Activated CD8-positive, alpha-beta T cell treated with anti-CD3 and anti-CD28 coated beads for 36 hours (primary cell): ENCODE measurements around the gene OR2H1. TPM values are rescaled to one million over a fixed set of nuclear protein-coding genes. Genes with fewer than 3 reads are reported as not detected.

Experiments used
- ATAC-seq: fragments of 200-7000 bp; cut with Tn5 transposase; one replicate; pipeline ENCODE4 v1.10.0; 2021; ENCODE audit warnings: mild to moderate bottlenecking, moderate library complexity
- CTCF ChIA-PET: fragments of 350-600 bp; sonication (Branson Sonifier 250); formaldehyde crosslinking; loops from one replicate; lab custom pipeline; 2021; ENCODE audit warnings: antibody characterized with exemption; lab: Charles Lee
- POLR2A ChIA-PET: fragments of 350-600 bp; sonication (Branson Sonifier 250); formaldehyde crosslinking; loops from one replicate; lab custom pipeline; 2021; ENCODE audit warnings: antibody characterized with exemption; lab: Charles Lee
- DNase-seq: peaks from one replicate; pipeline ENCODE4 v3.0.0-alpha.2; 2020
- H3K27ac Mint-ChIP-seq: one replicate; pipeline ENCODE4 v1.8.0; 2021; ENCODE audit warnings: mild to moderate bottlenecking, mixed read lengths
- H3K27me3 Mint-ChIP-seq: one replicate; pipeline ENCODE4 v1.8.0; 2021; ENCODE audit warnings: mixed read lengths
- H3K36me3 Mint-ChIP-seq: one replicate; pipeline ENCODE4 v1.8.0; 2021; ENCODE audit warnings: low read depth, mixed read lengths
- H3K4me1 Mint-ChIP-seq: one replicate; pipeline ENCODE4 v1.8.0; 2021; ENCODE audit warnings: low read depth, mixed read lengths
- H3K4me3 Mint-ChIP-seq: one replicate; pipeline ENCODE4 v1.8.0; 2021; ENCODE audit warnings: mild to moderate bottlenecking, moderate library complexity, mixed read lengths
- H3K9me3 Mint-ChIP-seq: one replicate; pipeline ENCODE4 v1.8.0; 2021; ENCODE audit warnings: mixed read lengths
- intact Hi-C: fragments of 100-400 bp; cut with micrococcal nuclease; formaldehyde crosslinking; loops from one replicate; pipeline ENCODE4 v1.10.0; 2022
- total RNA-seq, 2 experiments: library from RNA; stranded (reverse); gene quantifications; one replicate each; pipeline ENCODE4 v1.2.3, GENCODE V29; 2021
- TF ChIP-seq, protein P1 (sequence below): fragments of 200-600 bp; IDR thresholded peaks from one replicate; pipeline ENCODE4 v1.8.0; 2022; ENCODE audit warnings: antibody characterized with exemption, mild to moderate bottlenecking

OR2H1 gene
- total RNA-seq, 2 experiments from 2014 or later = not detected

DNA sequence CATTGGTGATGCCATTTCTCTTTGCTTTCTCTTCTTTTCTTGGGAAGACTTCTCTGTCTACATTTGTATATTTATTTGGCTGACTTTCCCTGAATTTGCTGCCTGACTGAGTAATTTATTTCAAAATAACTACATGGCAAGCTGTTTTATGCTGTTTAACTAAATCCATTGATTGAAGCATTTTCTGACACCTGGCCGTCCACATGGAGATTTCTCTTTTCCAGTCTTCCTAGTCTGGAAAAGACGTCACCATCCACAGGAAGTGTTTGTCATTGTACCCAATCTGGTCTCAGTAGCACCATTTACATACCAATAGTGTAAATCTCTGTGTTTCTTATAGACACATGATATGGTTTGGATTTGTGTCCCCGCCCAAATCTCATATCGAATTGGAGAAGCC lies 40.0 kb downstream of the OR2H1 start:
- Mint-ChIP-seq H3K36me3 (no peaks in the 10 kb centered on the region), H3K4me3 (no peak overlapping the region), H3K9me3 (no peaks in the 10 kb centered on the region), H3K27me3 (peaks cover 12% of the 10 kb centered on the region), H3K4me1 (no peaks in the 10 kb centered on the region), H3K27ac (no peak overlapping the region)
- DNase-seq (no peak), ATAC-seq (no peak)
- intact Hi-C loops = no loop called here
- CTCF ChIA-PET = no interaction called here
- TF ChIP-seq, protein P1, sequence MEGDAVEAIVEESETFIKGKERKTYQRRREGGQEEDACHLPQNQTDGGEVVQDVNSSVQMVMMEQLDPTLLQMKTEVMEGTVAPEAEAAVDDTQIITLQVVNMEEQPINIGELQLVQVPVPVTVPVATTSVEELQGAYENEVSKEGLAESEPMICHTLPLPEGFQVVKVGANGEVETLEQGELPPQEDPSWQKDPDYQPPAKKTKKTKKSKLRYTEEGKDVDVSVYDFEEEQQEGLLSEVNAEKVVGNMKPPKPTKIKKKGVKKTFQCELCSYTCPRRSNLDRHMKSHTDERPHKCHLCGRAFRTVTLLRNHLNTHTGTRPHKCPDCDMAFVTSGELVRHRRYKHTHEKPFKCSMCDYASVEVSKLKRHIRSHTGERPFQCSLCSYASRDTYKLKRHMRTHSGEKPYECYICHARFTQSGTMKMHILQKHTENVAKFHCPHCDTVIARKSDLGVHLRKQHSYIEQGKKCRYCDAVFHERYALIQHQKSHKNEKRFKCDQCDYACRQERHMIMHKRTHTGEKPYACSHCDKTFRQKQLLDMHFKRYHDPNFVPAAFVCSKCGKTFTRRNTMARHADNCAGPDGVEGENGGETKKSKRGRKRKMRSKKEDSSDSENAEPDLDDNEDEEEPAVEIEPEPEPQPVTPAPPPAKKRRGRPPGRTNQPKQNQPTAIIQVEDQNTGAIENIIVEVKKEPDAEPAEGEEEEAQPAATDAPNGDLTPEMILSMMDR = no peak
- POLR2A ChIA-PET = no interaction called here

DNA sequence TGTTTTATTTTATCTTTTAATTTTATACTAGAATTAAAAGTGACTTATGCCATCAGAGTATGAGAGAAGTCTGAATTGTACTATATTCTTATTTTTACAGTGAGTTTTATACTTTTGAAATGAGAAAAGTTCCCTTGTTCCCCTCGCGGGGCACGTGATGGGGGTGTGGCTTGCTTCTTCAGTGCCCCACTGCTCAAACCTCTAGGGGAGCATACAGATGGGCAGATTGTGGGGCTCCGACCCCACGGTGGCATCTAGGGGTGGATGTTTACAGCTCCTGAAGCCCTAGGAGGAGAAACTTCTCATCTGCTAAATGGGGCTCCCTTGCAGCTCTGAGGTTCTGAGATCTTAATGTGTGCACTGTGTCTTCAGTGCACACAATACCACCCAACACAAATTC lies 42.7 kb downstream of the OR2H1 start:
- TF ChIP-seq, protein P1 = no peak
- ChIA-PET POLR2A (no interaction called here), CTCF (no interaction called here)
- no peak for DNase-seq
- intact Hi-C loops = no loop called here
- H3K4me3 Mint-ChIP-seq = no peak overlapping the region
- peaks cover 9% of the 10 kb centered on the region for H3K27me3 Mint-ChIP-seq
- H3K36me3 Mint-ChIP-seq = no peaks in the 10 kb centered on the region
- no peaks in the 10 kb centered on the region for H3K4me1 Mint-ChIP-seq
- ATAC-seq = no peak
- no peak overlapping the region for H3K27ac Mint-ChIP-seq
- H3K9me3 Mint-ChIP-seq = no peaks in the 10 kb centered on the region

DNA sequence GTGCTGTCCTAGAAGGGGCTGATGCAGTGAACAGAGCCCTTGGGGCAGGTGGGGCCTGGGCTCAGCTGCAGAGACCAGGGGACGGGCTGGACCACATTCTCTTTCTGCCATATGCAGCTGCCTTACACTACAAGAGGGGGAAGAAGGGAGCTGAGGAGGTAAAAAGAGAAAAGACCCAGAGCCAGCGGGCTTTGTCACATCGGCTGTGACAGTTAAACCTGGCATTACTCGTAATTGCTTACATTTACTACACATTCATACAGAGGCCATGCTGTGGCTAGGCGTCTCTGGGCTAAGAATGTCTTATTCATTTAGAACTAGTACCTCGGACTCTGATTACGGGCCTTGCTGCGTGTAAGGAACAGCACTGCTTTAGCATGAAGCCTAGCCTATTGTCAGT lies 43.6 kb downstream of the OR2H1 start:
- POLR2A ChIA-PET = interaction anchor here (0.7 kb wide), 1 partner anchor 9 kb away, joined by 3 read pairs; no protein-coding TSS in a partner anchor
- Mint-ChIP-seq H3K4me3 (no peak overlapping the region), H3K4me1 (no peaks in the 10 kb centered on the region), H3K36me3 (no peaks in the 10 kb centered on the region), H3K27ac (no peak overlapping the region), H3K9me3 (no peaks in the 10 kb centered on the region), H3K27me3 (peaks cover 9% of the 10 kb centered on the region)
- intact Hi-C loops = no loop called here
- CTCF ChIA-PET = no interaction called here
- ATAC-seq = no peak
- TF ChIP-seq, protein P1 = no peak
- no peak for DNase-seq

GRCh38 chr6:29501106-29501505 lies 44.2 kb downstream of the OR2H1 start:
- Mint-ChIP-seq H3K27ac (no peak overlapping the region), H3K4me1 (no peaks in the 10 kb centered on the region), H3K27me3 (peaks cover 9% of the 10 kb centered on the region), H3K4me3 (no peak overlapping the region), H3K9me3 (no peaks in the 10 kb centered on the region), H3K36me3 (no peaks in the 10 kb centered on the region)
- CTCF ChIA-PET = no interaction called here
- POLR2A ChIA-PET = interaction anchor here (0.7 kb wide), 1 partner anchor 9 kb away, joined by 3 read pairs; no protein-coding TSS in a partner anchor
- TF ChIP-seq, protein P1 = no peak
- ATAC-seq (no peak), DNase-seq (no peak)
- intact Hi-C loops = no loop called here

DNA sequence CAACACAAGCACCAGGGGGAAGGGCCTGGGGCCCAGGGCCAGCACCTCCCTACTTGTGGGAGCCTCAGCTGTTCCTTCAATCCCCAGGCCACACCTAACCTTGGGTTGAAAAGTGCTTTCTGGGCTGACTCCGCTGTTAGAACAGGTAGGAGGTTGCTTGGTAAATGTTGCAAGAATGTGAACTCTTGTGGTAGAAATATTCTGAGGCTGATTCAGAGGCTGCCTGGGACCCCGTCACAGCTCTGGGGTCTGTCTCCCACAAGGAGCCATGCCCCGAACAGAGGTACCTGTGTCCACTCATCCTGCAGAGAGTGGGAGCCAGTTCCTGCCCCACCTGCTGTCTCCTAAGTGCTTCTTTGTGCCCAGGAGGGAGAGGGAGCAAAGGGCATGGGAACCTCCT lies 45.2 kb downstream of the OR2H1 start:
- no peaks in the 10 kb centered on the region for H3K36me3 Mint-ChIP-seq
- ChIA-PET POLR2A (no interaction called here), CTCF (no interaction called here)
- intact Hi-C loops = no loop called here
- DNase-seq = no peak
- no peaks in the 10 kb centered on the region for H3K4me1 Mint-ChIP-seq
- H3K27me3 Mint-ChIP-seq = peaks cover 7% of the 10 kb centered on the region
- ATAC-seq = no peak
- H3K27ac Mint-ChIP-seq = no peak overlapping the region
- TF ChIP-seq, protein P1 = no peak
- no peak overlapping the region for H3K4me3 Mint-ChIP-seq
- no peaks in the 10 kb centered on the region for H3K9me3 Mint-ChIP-seq
